ENCODE measurements around the gene PEX1.
"Not testable (repeated sequence)": the region's sequence is repeated elsewhere in the genome, so short reads cannot be mapped to it uniquely, and the experiment has no call there.

Gene PEX1

GRCh38 chr7:92528188-92528957, at the start of gene PEX1, which contains the start of gene RBM48:
TSS of gene PEX1 (minus strand) at chr7:92528520. CDS start at chr7:92528435, 85 bp downstream.
TSS of gene RBM48 (plus strand) at chr7:92528795. CDS start at chr7:92528814, 19 bp downstream.
- DNase-seq (ENCODE audit: low read depth), result peak; percentile 94

- no peak for DNase-seq (ENCODE audit: low read depth)
Measured at GRCh38 chr7:92576296-92576695, 48.0 kb upstream of the PEX1 start.

- no peak for DNase-seq (ENCODE audit: low read depth)
Measured at GRCh38 chr7:92569137-92569536, 40.8 kb upstream of the PEX1 start.

- DNase-seq (ENCODE audit: low read depth), result no peak
Measured at GRCh38 chr7:92567460-92567859, 39.1 kb upstream of the PEX1 start.

GRCh38 chr7:92563345-92563744, 35.0 kb upstream of the PEX1 start:
- no peak for DNase-seq (ENCODE audit: low read depth)

GRCh38 chr7:92560602-92561001, 32.3 kb upstream of the PEX1 start:
- DNase-seq (ENCODE audit: low read depth), result no peak

GRCh38 chr7:92557808-92558362, 29.6 kb upstream of the PEX1 start:
- DNase-seq (ENCODE audit: low read depth), result no peak

- DNase-seq (ENCODE audit: low read depth), result no peak
Measured at GRCh38 chr7:92557249-92557648, 28.9 kb upstream of the PEX1 start.

- no peak for DNase-seq (ENCODE audit: low read depth)
Measured at GRCh38 chr7:92550194-92550593, 21.9 kb upstream of the PEX1 start.

GRCh38 chr7:92547579-92547978, 19.3 kb upstream of the PEX1 start:
- DNase-seq (ENCODE audit: low read depth), result no peak

- no peak for DNase-seq (ENCODE audit: low read depth)
Measured at GRCh38 chr7:92546856-92547497, 18.7 kb upstream of the PEX1 start.

- DNase-seq (ENCODE audit: low read depth), result not testable (repeated sequence)
Measured at GRCh38 chr7:92545116-92545515, 16.8 kb upstream of the PEX1 start.

- DNase-seq (ENCODE audit: low read depth), result not testable (repeated sequence)
Measured at GRCh38 chr7:92543542-92543941, 15.2 kb upstream of the PEX1 start.

- no peak for DNase-seq (ENCODE audit: low read depth)
Measured at GRCh38 chr7:92534572-92534971, 6.3 kb upstream of the PEX1 start.

- DNase-seq (ENCODE audit: low read depth), result no peak
Measured at GRCh38 chr7:92528958-92529264, 591 bp upstream of the PEX1 start.

- peak; percentile 16 for DNase-seq (ENCODE audit: low read depth)
Measured at GRCh38 chr7:92527300-92528187, 776 bp downstream of the PEX1 start.

- no peak for DNase-seq (ENCODE audit: low read depth)
Measured at GRCh38 chr7:92523110-92523509, 5.2 kb downstream of the PEX1 start.

- DNase-seq (ENCODE audit: low read depth), result no peak
Measured at GRCh38 chr7:92520024-92520423, 8.3 kb downstream of the PEX1 start.

GRCh38 chr7:92517631-92518030, 10.7 kb downstream of the PEX1 start:
- DNase-seq (ENCODE audit: low read depth), result no peak

- DNase-seq (ENCODE audit: low read depth), result no peak
Measured at GRCh38 chr7:92513167-92513902, 15.0 kb downstream of the PEX1 start.

GRCh38 chr7:92508946-92509345, 19.4 kb downstream of the PEX1 start:
- no peak for DNase-seq (ENCODE audit: low read depth)

GRCh38 chr7:92506363-92506762, 22.0 kb downstream of the PEX1 start:
- no peak for DNase-seq (ENCODE audit: low read depth)

Measured in activated gamma-delta T cell treated with anti-CD3 and anti-CD28 coated beads, Interleukin-2, amount 50 U/mL, for 16 hours (primary cell).